ENCODE measurements around the gene EXOC1L. TPM values are rescaled to one million over a fixed set of nuclear protein-coding genes. Genes with fewer than 3 reads are reported as not detected.

EXOC1L gene
- total and polyA plus RNA-seq, 2 of the 13 experiments (the other 11 are each of a cell fraction or from before 2014, with no cell fraction given), result not detected

DNA sequence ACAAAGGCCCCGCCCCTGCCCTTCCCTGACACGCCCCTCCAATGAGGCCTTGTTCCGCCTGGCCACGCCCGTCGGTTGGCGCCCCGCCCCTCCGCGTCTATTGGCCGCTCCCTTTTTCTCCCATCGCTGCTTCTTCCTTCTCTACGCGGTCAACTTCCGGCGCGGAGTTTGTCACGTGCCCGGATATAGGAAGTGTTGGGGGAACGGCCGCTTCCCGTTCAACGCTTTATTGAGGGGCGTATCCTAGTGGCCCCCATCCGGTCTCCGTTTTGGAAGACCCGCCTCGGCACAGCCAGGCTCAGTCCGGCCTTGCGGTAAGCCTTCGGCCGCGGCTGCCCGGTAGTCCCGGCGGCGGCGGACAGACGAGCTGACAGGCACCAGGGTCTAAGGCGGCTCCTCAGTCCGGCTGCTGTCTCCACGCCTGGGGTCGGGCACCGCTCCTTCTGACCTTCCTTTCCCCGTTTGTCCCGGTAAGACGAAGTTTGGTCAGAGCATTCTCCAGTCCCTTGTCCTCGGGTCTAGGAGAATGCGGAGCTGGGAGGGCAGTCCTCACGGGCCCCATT is 34.0 kb downstream of the EXOC1L start, which contains the start of gene EXOC1 (continued):
- TF ChIP-seq ZXDC (CRISPR knock-in tag; IDR thresholded peaks at IDR 0.05) (no peak), ZMAT3 (CRISPR knock-in tag; conservative IDR thresholded peaks at IDR 0.05) (no peak), ELF1 (CRISPR knock-in tag; IDR thresholded peaks at IDR 0.05) (peak; percentile 99), ZNF12 (CRISPR knock-in tag; IDR thresholded peaks at IDR 0.05) (0 out of 2 replicates have a peak, but pooled peaks have one; percentile 15), ZNF142 (CRISPR knock-in tag; IDR thresholded peaks at IDR 0.05) (no peak), HDAC6 (IDR thresholded peaks at IDR 0.05; ENCODE audit: low read depth, low read length) (no peak), ZNF782 (CRISPR knock-in tag; IDR thresholded peaks at IDR 0.05; ENCODE audit: borderline replicate concordance) (no peak), NR3C1 (CRISPR knock-in tag; IDR thresholded peaks at IDR 0.05) (no peak), ZSCAN29 (CRISPR knock-in tag; conservative IDR thresholded peaks at IDR 0.05) (no peak), THYN1 (CRISPR knock-in tag; IDR thresholded peaks at IDR 0.05; ENCODE audit: borderline replicate concordance, low read depth) (no peak), CAMTA2 (CRISPR knock-in tag; IDR thresholded peaks at IDR 0.05; ENCODE audit: borderline replicate concordance) (no peak), HNF4G (IDR thresholded peaks at IDR 0.05; ENCODE audit: borderline replicate concordance, low read depth, low read length) (no peak), HNF4G (CRISPR knock-in tag; IDR thresholded peaks at IDR 0.05; ENCODE audit: borderline replicate concordance, low read depth) (no peak), ZFYVE20 (CRISPR knock-in tag; IDR thresholded peaks at IDR 0.05; ENCODE audit: borderline replicate concordance, low read depth) (no peak), MZF1 (CRISPR knock-in tag; IDR thresholded peaks at IDR 0.05; ENCODE audit: borderline replicate concordance) (no peak), ZNF383 (CRISPR knock-in tag; IDR thresholded peaks at IDR 0.05; ENCODE audit: borderline replicate concordance) (no peak), SAFB2 (CRISPR knock-in tag; IDR thresholded peaks at IDR 0.05; ENCODE audit: borderline replicate concordance, low read depth) (no peak), ZNF615 (CRISPR knock-in tag; IDR thresholded peaks at IDR 0.05; ENCODE audit: borderline replicate concordance) (no peak), ZNF205 (CRISPR knock-in tag; IDR thresholded peaks at IDR 0.05) (no peak)
- TF ChIP-seq, protein P1, sequence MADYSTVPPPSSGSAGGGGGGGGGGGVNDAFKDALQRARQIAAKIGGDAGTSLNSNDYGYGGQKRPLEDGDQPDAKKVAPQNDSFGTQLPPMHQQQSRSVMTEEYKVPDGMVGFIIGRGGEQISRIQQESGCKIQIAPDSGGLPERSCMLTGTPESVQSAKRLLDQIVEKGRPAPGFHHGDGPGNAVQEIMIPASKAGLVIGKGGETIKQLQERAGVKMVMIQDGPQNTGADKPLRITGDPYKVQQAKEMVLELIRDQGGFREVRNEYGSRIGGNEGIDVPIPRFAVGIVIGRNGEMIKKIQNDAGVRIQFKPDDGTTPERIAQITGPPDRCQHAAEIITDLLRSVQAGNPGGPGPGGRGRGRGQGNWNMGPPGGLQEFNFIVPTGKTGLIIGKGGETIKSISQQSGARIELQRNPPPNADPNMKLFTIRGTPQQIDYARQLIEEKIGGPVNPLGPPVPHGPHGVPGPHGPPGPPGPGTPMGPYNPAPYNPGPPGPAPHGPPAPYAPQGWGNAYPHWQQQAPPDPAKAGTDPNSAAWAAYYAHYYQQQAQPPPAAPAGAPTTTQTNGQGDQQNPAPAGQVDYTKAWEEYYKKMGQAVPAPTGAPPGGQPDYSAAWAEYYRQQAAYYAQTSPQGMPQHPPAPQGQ (CRISPR knock-in tag; IDR thresholded peaks at IDR 0.05; ENCODE audit: borderline replicate concordance), result no peak

All from HepG2 (cell line).